Body of pancreas (tissue), 4 donors: ENCODE measurements around the gene ISM2. TPM values are rescaled to one million over a fixed set of nuclear protein-coding genes. Genes with fewer than 3 reads are reported as not detected.

Experiments used
- ATAC-seq: fragments of 150-250 bp; one replicate; pipeline ENCODE4 v1.9.1; 2016
- DNase-seq, 4 donors: peaks; one replicate each; pipeline ENCODE4 v3.0.0-alpha.2; 2019
- H3K27ac ChIP-seq, 4 donors: fragments of 200-600 bp; sonication (generic); 1 replicate in 3 of 4; 2 replicates in 1 of 4; pipeline versions ENCODE4 v1.5.1 to v1.6.1; 2016 to 2019; ENCODE audit warnings: mild to moderate bottlenecking in 1 of 4, mixed read lengths in 1 of 4, moderate library complexity in 1 of 4
- H3K27me3 ChIP-seq, 2 donors: fragments of 200-600 bp; sonication (generic); one replicate each; pipeline ENCODE4 v1.6.0; 2016; ENCODE audit warnings: mild to moderate bottlenecking in 1 of 2
- H3K36me3 ChIP-seq, 2 donors: fragments of 200-600 bp; sonication (generic); replicated peaks in 1 of 2; 2 replicates each; pipeline ENCODE4 v1.5.1; 2016; ENCODE audit warnings: low read depth in 2 of 2; ENCODE audit not compliant: insufficient read depth in 1 of 2
- H3K4me1 ChIP-seq: fragments of 200-600 bp; sonication (generic); one replicate; pipeline ENCODE4 v1.6.0; 2016
- H3K4me3 ChIP-seq, 2 donors: fragments of 200-600 bp; sonication (generic); 1 replicate in 1 of 2; 2 replicates in 1 of 2; pipeline ENCODE4 v1.5.1; 2016 to 2019
- H3K9me3 ChIP-seq, 3 donors: fragments of 200-600 bp; sonication (generic); 1 replicate in 2 of 3; 2 replicates in 1 of 3; pipeline ENCODE4 v1.5.1; 2016
- POLR2A ChIP-seq, 3 donors: fragments of 450-650 bp; IDR thresholded peaks; one replicate each; pipeline ENCODE4 v1.6.1; 2016; ENCODE audit warnings: antibody characterized with exemption in 3 of 3, mild to moderate bottlenecking in 2 of 3
- WGBS, 2 donors: methylation state at CpG; one replicate each; pipeline ENCODE4 v1.1.5; 2017; 5-methylcytosine and 5-hydroxymethylcytosine counted together
- intact Hi-C: fragments of 100-400 bp; cut with DNase I; formaldehyde crosslinking; loops from one replicate; pipeline ENCODE4 v1.15.1; 2023
- total RNA-seq, 2 donors: library from RNA; depleted of rRNA; stranded (reverse); fragments of >200 nt; gene quantifications; one replicate each; pipeline ENCODE4 v1.1.0, GENCODE V29; 2016
- TF ChIP-seq, protein P1 (sequence below), 7 experiments: fragments of 450-650 bp in 4 of 7; fragments of 200-600 bp in 3 of 7; sonication (generic) in 3 of 7; IDR thresholded peaks; one replicate each; pipeline ENCODE4 v1.5.1; 2016 to 2019; ENCODE audit warnings: antibody characterized with exemption in 7 of 7

Gene ISM2
- total RNA-seq, 2 donors from 2014 or later: not detected

DNA sequence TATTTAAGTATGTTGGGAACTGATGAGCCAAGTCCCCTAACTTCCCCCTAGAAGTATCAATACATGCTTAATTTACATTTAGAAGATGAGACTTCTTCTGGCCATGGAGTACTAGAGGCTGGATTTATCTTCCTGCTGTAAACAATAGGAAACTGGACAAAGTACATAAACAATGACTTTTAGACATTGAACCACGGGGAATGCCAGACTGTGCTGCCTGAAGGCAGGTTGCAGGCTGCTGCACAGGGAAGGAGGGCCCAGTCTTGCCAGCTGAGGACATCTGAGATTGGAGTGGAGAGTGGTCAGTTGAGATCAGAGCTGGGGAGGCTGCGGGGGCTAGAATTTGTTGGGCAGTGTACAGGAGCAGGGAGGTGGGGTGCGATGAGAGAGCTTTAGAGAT is 24.5 kb upstream of the ISM2 start:
- TF ChIP-seq, protein P1, sequence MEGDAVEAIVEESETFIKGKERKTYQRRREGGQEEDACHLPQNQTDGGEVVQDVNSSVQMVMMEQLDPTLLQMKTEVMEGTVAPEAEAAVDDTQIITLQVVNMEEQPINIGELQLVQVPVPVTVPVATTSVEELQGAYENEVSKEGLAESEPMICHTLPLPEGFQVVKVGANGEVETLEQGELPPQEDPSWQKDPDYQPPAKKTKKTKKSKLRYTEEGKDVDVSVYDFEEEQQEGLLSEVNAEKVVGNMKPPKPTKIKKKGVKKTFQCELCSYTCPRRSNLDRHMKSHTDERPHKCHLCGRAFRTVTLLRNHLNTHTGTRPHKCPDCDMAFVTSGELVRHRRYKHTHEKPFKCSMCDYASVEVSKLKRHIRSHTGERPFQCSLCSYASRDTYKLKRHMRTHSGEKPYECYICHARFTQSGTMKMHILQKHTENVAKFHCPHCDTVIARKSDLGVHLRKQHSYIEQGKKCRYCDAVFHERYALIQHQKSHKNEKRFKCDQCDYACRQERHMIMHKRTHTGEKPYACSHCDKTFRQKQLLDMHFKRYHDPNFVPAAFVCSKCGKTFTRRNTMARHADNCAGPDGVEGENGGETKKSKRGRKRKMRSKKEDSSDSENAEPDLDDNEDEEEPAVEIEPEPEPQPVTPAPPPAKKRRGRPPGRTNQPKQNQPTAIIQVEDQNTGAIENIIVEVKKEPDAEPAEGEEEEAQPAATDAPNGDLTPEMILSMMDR (IDR thresholded peaks at IDR 0.05): no peak
- no peak for TF ChIP-seq POLR2A (IDR thresholded peaks at IDR 0.05)
- WGBS, 2 donors: 59 to 98% methylated on average over 3 of the region's 3 CpGs
- intact Hi-C loops: no loop called here

DNA sequence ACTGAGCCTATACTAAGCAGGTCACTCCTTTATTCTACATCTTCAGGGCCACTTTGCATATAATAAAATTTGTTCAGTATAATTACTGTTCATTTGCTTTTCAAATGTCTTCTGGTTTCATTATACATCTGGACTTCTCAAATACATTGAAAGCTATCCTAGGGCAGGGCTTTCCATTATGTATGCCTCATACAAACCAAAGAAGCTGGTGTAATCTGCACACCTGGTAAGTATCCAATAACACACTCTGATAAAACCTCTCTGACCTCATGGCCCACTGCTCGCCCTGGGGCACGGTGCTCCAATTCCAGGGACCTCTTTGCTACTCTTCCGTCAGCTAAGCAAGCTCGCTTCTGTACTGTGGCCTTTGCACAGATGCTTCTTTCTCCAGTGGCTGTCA is 21.9 kb upstream of the ISM2 start:
- no peaks in the 10 kb centered on the region for H3K9me3 ChIP-seq
- no peaks in the 10 kb centered on the region for H3K4me1 ChIP-seq
- ATAC-seq: no peak
- H3K27ac ChIP-seq: no peak overlapping the region
- intact Hi-C loops: no loop called here
- DNase-seq: no peak
- 83 to 91% methylated on average over 4 of the region's 4 CpGs for WGBS, 2 donors
- peaks cover 0 to 3% of the 10 kb centered on the region in 2 donors for H3K36me3 ChIP-seq
- no peak overlapping the region for H3K4me3 ChIP-seq
- TF ChIP-seq, protein P1 (IDR thresholded peaks at IDR 0.05): no peak
- TF ChIP-seq POLR2A (IDR thresholded peaks at IDR 0.05): no peak
- no peaks in the 10 kb centered on the region for H3K27me3 ChIP-seq

More for the DNA sequence above, 24.5 kb upstream of the ISM2 start:
- DNase-seq: no peak
- Histone ChIP-seq H3K27ac (no peak overlapping the region), H3K36me3 (peaks cover 0 to 3% of the 10 kb centered on the region in 2 donors), H3K9me3 (no peaks in the 10 kb centered on the region), H3K4me1 (no peaks in the 10 kb centered on the region), H3K27me3 (no peaks in the 10 kb centered on the region), H3K4me3 (no peak overlapping the region)
- no peak for ATAC-seq

DNA sequence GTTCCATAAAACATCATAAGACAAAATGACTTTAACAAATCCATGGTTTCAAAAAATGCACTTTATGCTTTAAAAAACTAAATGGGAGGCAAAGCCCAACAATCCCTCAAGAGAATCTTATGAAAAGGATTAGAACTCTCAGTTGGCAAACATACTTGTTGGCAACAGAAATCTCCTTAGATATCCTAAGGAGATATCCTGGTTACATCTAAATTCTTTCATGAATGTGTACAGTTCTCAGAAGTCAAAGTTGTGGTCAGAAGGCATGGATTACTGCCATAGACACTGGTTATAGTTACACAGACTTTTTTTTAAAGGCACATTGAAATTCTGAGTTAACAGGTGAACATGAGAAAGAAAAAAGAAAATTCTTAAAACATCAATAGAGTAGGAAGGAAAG is 17.5 kb upstream of the ISM2 start:
- H3K4me1 ChIP-seq: no peaks in the 10 kb centered on the region
- H3K9me3 ChIP-seq: no peaks in the 10 kb centered on the region
- peaks cover 0 to 19% of the 10 kb centered on the region in 2 donors for H3K36me3 ChIP-seq
- intact Hi-C loops: no loop called here
- no peak for ATAC-seq
- no peaks in the 10 kb centered on the region for H3K27me3 ChIP-seq
- H3K4me3 ChIP-seq: no peak overlapping the region
- TF ChIP-seq POLR2A (IDR thresholded peaks at IDR 0.05): no peak
- TF ChIP-seq, protein P1 (IDR thresholded peaks at IDR 0.05): no peak
- H3K27ac ChIP-seq: no peak overlapping the region
- DNase-seq: no peak

DNA sequence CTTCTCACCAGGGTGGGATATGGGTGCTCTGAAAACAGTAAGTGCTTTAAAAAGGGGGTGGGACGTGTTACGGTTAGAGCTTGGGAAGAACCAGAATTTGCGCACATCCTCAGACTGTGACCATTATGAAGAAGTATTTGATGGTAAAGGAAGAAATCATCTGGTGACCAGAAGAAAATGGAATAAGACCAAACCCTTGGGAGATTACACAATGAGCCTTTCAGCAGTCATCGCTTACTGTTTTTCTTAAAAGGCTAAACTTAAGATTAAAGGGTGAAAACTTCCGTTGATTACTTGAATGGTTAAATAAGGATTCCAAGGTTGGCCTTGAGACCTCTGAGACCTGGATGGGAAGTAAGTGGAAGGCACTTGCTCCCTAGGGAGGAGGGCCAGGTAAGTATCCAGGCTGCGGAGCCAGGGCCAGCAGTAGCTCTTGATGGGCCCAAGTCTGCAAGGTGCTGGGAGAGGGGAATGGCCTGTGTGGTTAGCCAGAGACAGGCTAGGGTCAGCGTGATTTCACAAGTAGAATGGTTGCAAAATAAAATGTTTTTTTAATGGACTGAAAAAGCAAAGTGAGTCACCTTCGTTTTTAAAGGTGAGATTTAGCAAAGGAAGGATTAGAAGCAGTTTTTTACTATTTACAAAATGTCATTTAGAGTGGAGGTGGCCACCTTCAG is 13.0 kb upstream of the ISM2 start:
- H3K4me1 ChIP-seq: no peaks in the 10 kb centered on the region
- no peaks in the 10 kb centered on the region for H3K27me3 ChIP-seq
- ATAC-seq (no peak), DNase-seq (no peak)
- WGBS, 2 donors: 84 to 86% methylated on average over 8 of the region's 8 CpGs
- intact Hi-C loops: no loop called here
- H3K36me3 ChIP-seq: peaks cover 0 to 17% of the 10 kb centered on the region in 2 donors
- H3K9me3 ChIP-seq: no peaks in the 10 kb centered on the region
- H3K4me3 ChIP-seq: no peak overlapping the region
- TF ChIP-seq POLR2A (IDR thresholded peaks at IDR 0.05): no peak
- TF ChIP-seq, protein P1 (IDR thresholded peaks at IDR 0.05): no peak
- no peak overlapping the region for H3K27ac ChIP-seq

DNA sequence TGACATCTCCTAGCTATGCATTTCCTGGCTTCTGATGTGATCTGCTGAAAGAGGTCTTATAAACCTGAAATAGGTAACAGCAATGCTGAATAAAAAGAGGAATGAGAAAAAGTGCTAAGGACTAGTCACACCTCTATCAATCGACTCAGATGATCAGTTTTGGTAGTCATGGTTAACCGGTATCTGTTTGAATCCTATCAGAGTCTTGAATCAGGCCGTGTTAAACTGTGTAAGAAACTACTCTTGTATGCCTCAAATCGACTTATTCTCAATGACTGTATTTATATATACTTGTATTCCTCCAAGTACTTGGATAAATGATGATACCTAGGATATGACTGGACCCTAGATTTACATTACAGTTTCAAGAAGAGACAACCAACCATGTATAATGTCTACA is 10.8 kb upstream of the ISM2 start:
- Histone ChIP-seq H3K36me3 (peaks cover 0 to 16% of the 10 kb centered on the region in 2 donors), H3K4me3 (no peak overlapping the region), H3K9me3 (no peaks in the 10 kb centered on the region), H3K27me3 (no peaks in the 10 kb centered on the region), H3K4me1 (no peaks in the 10 kb centered on the region), H3K27ac (no peak overlapping the region)
- TF ChIP-seq POLR2A (IDR thresholded peaks at IDR 0.05): no peak
- TF ChIP-seq, protein P1 (IDR thresholded peaks at IDR 0.05): no peak
- ATAC-seq (no peak), DNase-seq (no peak)
- WGBS, 2 donors: 76 to 91% methylated on average over 4 of the region's 4 CpGs
- intact Hi-C loops: no loop called here
